ENCODE results near the gene CTSA. TPM values are rescaled to one million over a fixed set of nuclear protein-coding genes. Genes with fewer than 3 reads are reported as not detected.

The CTSA gene
- total and polyA plus RNA-seq, 9 of the 15 experiments (the other 6 are each of a cell fraction or from before 2014, with no cell fraction given): 8.8 to 61.7 (median 28.3) TPM

DNA sequence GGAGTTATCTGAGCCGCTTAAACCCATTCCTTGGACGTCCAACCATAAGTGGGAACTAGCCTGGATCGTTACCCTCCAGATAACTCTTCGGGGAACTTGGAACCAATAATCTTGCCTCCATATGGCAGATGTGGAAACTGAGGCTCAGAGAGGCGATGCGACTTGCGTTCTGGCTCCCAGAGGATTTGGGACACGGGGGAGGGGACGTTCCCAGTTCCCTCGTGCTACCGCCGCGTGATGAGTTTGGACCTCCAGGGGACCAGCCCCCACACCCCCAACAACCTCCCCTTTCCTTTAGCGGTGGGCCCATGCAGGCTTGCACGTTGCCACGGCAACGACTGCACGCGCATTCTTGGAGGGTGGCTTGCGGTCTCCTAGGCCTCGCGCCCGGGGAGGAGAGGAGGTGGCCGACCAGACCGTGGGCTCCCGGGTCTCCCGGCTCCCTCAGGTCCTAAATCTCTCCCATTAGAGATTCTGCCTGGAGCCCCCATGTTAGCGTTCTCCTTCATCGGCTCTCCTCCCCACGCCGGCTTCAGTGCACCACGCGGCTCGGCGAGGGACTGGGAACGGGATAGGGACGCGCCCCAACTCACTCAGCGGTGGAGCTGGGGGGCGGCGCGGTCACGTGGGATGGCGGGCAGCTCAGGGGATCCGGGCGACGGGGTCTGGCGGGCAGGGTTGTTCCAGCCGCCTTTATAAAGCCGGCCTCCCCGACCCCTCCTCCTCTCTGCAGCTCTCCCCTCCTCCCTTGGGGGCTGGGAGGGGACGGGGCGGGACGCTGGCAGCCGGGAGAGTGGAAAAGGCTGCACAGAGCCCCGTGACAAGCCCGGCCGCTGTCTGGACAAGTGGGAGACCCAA, 20.6 kb downstream of the CTSA start, which contains the start of gene PLTP (continued):
- TF ChIP-seq, protein P1, sequence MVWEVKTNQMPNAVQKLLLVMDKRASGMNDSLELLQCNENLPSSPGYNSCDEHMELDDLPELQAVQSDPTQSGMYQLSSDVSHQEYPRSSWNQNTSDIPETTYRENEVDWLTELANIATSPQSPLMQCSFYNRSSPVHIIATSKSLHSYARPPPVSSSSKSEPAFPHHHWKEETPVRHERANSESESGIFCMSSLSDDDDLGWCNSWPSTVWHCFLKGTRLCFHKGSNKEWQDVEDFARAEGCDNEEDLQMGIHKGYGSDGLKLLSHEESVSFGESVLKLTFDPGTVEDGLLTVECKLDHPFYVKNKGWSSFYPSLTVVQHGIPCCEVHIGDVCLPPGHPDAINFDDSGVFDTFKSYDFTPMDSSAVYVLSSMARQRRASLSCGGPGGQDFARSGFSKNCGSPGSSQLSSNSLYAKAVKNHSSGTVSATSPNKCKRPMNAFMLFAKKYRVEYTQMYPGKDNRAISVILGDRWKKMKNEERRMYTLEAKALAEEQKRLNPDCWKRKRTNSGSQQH (CRISPR knock-in tag; IDR thresholded peaks at IDR 0.05): no peak
- TF ChIP-seq RBM34 (IDR thresholded peaks at IDR 0.05; ENCODE audit: borderline replicate concordance, insufficient read depth, low read length) (no peak), HDAC2 (IDR thresholded peaks at IDR 0.05) (no peak), GTF2A2 (tag; IDR thresholded peaks at IDR 0.05) (no peak), ZNF57 (CRISPR knock-in tag; IDR thresholded peaks at IDR 0.05) (no peak), PHF8 (IDR thresholded peaks at IDR 0.05; ENCODE audit: borderline replicate concordance, low read length) (peak; percentile 8; the same call in 1 of the 2 replicates), NFATC3 (IDR thresholded peaks at IDR 0.05) (no peak), NR2C1 (IDR thresholded peaks at IDR 0.05) (no peak), NR2C1 (tag; IDR thresholded peaks at IDR 0.05) (no peak), HIVEP1 (CRISPR knock-in tag; IDR thresholded peaks at IDR 0.05) (no peak), MCM3 (IDR thresholded peaks at IDR 0.05) (no peak), FOXA3 (CRISPR knock-in tag; conservative IDR thresholded peaks at IDR 0.05 in 1 of 2, IDR thresholded peaks at IDR 0.05 in 1 of 2) (no peak), ZNF41 (CRISPR knock-in tag; conservative IDR thresholded peaks at IDR 0.05) (no peak), ELF1 (tag; IDR thresholded peaks at IDR 0.05) (no peak), ZNF551 (CRISPR knock-in tag; IDR thresholded peaks at IDR 0.05) (no peak)
- TF ChIP-seq, protein P2, sequence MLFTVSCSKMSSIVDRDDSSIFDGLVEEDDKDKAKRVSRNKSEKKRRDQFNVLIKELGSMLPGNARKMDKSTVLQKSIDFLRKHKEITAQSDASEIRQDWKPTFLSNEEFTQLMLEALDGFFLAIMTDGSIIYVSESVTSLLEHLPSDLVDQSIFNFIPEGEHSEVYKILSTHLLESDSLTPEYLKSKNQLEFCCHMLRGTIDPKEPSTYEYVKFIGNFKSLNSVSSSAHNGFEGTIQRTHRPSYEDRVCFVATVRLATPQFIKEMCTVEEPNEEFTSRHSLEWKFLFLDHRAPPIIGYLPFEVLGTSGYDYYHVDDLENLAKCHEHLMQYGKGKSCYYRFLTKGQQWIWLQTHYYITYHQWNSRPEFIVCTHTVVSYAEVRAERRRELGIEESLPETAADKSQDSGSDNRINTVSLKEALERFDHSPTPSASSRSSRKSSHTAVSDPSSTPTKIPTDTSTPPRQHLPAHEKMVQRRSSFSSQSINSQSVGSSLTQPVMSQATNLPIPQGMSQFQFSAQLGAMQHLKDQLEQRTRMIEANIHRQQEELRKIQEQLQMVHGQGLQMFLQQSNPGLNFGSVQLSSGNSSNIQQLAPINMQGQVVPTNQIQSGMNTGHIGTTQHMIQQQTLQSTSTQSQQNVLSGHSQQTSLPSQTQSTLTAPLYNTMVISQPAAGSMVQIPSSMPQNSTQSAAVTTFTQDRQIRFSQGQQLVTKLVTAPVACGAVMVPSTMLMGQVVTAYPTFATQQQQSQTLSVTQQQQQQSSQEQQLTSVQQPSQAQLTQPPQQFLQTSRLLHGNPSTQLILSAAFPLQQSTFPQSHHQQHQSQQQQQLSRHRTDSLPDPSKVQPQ (CRISPR knock-in tag; IDR thresholded peaks at IDR 0.05; ENCODE audit: borderline replicate concordance): no peak
- TF ChIP-seq, protein P3, sequence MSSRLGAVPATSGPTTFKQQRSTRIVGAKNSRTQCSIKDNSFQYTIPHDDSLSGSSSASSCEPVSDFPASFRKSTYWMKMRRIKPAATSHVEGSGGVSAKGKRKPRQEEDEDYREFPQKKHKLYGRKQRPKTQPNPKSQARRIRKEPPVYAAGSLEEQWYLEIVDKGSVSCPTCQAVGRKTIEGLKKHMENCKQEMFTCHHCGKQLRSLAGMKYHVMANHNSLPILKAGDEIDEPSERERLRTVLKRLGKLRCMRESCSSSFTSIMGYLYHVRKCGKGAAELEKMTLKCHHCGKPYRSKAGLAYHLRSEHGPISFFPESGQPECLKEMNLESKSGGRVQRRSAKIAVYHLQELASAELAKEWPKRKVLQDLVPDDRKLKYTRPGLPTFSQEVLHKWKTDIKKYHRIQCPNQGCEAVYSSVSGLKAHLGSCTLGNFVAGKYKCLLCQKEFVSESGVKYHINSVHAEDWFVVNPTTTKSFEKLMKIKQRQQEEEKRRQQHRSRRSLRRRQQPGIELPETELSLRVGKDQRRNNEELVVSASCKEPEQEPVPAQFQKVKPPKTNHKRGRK (tag; IDR thresholded peaks at IDR 0.05): no peak
- TF ChIP-seq, protein P4, sequence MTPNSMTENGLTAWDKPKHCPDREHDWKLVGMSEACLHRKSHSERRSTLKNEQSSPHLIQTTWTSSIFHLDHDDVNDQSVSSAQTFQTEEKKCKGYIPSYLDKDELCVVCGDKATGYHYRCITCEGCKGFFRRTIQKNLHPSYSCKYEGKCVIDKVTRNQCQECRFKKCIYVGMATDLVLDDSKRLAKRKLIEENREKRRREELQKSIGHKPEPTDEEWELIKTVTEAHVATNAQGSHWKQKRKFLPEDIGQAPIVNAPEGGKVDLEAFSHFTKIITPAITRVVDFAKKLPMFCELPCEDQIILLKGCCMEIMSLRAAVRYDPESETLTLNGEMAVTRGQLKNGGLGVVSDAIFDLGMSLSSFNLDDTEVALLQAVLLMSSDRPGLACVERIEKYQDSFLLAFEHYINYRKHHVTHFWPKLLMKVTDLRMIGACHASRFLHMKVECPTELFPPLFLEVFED (CRISPR knock-in tag; conservative IDR thresholded peaks at IDR 0.05): no peak
- TF ChIP-seq, protein P5, sequence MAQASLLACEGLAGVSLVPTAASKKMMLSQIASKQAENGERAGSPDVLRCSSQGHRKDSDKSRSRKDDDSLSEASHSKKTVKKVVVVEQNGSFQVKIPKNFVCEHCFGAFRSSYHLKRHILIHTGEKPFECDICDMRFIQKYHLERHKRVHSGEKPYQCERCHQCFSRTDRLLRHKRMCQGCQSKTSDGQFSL (CRISPR knock-in tag; IDR thresholded peaks at IDR 0.05): 0 out of 2 replicates have a peak, but pooled peaks have one; percentile 28
- TF ChIP-seq, protein P5 (tag; IDR thresholded peaks at IDR 0.05): no peak

Data from K562 (cell line).